ENCODE data around the gene CCL5.

- no peak for TF ChIP-seq CTCF (IDR thresholded peaks at IDR 0.05; ENCODE audit: low read depth, low read length)
- TF ChIP-seq EZH2phosphoT487 (IDR thresholded peaks at IDR 0.05; ENCODE audit: low read depth), result no peak
Measured at GRCh38 chr17:35895636-35896587, 15.8 kb upstream of the CCL5 start.

Measured in OCI-LY3 (cell line).